A549 (cell line): ENCODE measurements around the gene ARHGAP32. TPM values are rescaled to one million over a fixed set of nuclear protein-coding genes. Genes with fewer than 3 reads are reported as not detected.

Experiments
- ATAC-seq, 2 experiments: fragments of 200-7000 bp in 1 of 2; fragments of >200 bp in 1 of 2; cut with Nextera tagmentation in 1 of 2; cut with Tn5 transposase in 1 of 2; 3 replicates each; pipeline versions ENCODE4 v1.8.0 to v1.9.1; 2018 to 2020; ENCODE audit warnings: mild to moderate bottlenecking in 1 of 2, moderate library complexity in 1 of 2
- CTCF ChIA-PET: fragments of 300-600 bp; sonication (Branson Sonifier 250); formaldehyde crosslinking; extraction: SDS; loops from one replicate; lab custom pipeline; 2021; ENCODE audit warnings: antibody characterized with exemption, inconsistent platforms; lab: Yijun Ruan, JAX
- POLR2A ChIA-PET: fragments of 350-600 bp; formaldehyde crosslinking; extraction: SDS; loops from one replicate; lab custom pipeline; 2021; ENCODE audit warnings: antibody characterized with exemption, inconsistent platforms; lab: Yijun Ruan, JAX
- DNase-seq, 2 experiments: peaks; one replicate each; pipeline versions ENCODE4 v3.0.0 to v3.0.0-alpha.2; 2011 to 2016; ENCODE audit warnings: low read depth in 1 of 2, low spot score in 1 of 2
- FAIRE-seq: peaks from 2 replicates; lab custom pipeline; 2011; peaks lifted over from hg19 to GRCh38; lab: Jason Lieb, UNC
- H3K27ac ChIP-seq, 2 experiments: fragments of >200 bp; sonication (Bioruptor Twin); formaldehyde crosslinking; 3 replicates each; pipeline ENCODE4 v1.5.1; 2016 to 2017
- H3K4me1 ChIP-seq: fragments of >200 bp; sonication (Bioruptor Twin); formaldehyde crosslinking; 3 replicates; pipeline ENCODE4 v1.6.1; 2016
- H3K4me2 ChIP-seq: fragments of >200 bp; sonication (Bioruptor Twin); formaldehyde crosslinking; 3 replicates; pipeline ENCODE4 v1.6.1; 2016
- H3K4me3 ChIP-seq: fragments of >200 bp; sonication (Bioruptor Twin); formaldehyde crosslinking; 3 replicates; pipeline ENCODE4 v1.5.1; 2016
- H3K9me3 ChIP-seq: fragments of >200 bp; sonication (Bioruptor Twin); formaldehyde crosslinking; 3 replicates; pipeline ENCODE4 v1.6.1; 2016
- BHLHE40 ChIP-seq: IDR thresholded peaks from 2 replicates; pipeline ENCODE4 v1.6.1; 2012; ENCODE audit warnings: low read depth, low read length, inconsistent platforms
- CBX2 ChIP-seq: fragments of 200-600 bp; sonication (generic); IDR thresholded peaks from 2 replicates; pipeline ENCODE4 v1.6.1; 2016; ENCODE audit warnings: low read depth, mild to moderate bottlenecking, borderline replicate concordance
- CHD2 ChIP-seq: fragments of 150-350 bp; IDR thresholded peaks from 2 replicates; pipeline ENCODE4 v1.6.1; 2014; ENCODE audit warnings: low read length; ENCODE audit not compliant: partially characterized antibody
- EHMT2 ChIP-seq: fragments of 200-600 bp; sonication (generic); IDR thresholded peaks from 2 replicates; pipeline ENCODE4 v1.6.1; 2016; ENCODE audit warnings: antibody characterized with exemption, low read depth, mild to moderate bottlenecking, moderate library complexity
- FOSL2 ChIP-seq, 2 experiments: fragments of 450-650 bp in 1 of 2; fragments of >200 bp in 1 of 2; sonication (Bioruptor Twin) in 1 of 2; formaldehyde crosslinking; IDR thresholded peaks; 2 replicates each; pipeline versions ENCODE4 v1.5.0 to v1.6.1; 2016 to 2020; ENCODE audit warnings: mild to moderate bottlenecking in 1 of 2, moderate library complexity in 1 of 2
- FOXS1 ChIP-seq: fragments of 250-450 bp; sonication (Bioruptor Pico); IDR thresholded peaks from 2 replicates; pipeline ENCODE4 v1.5.0; 2020; ENCODE audit warnings: mild to moderate bottlenecking, moderate library complexity
- GATA3 ChIP-seq: IDR thresholded peaks from 2 replicates; pipeline ENCODE4 v1.6.1; 2012; ENCODE audit warnings: borderline replicate concordance
- HDAC2 ChIP-seq: fragments of 200-600 bp; sonication (generic); IDR thresholded peaks from 2 replicates; pipeline ENCODE4 v1.6.1; 2016
- HES2 ChIP-seq: fragments of >200 bp; sonication (Bioruptor Twin); formaldehyde crosslinking; IDR thresholded peaks from 2 replicates; pipeline ENCODE4 v1.6.1; 2016
- HEYL ChIP-seq: fragments of 250-450 bp; sonication (Bioruptor Pico); IDR thresholded peaks from 2 replicates; pipeline ENCODE4 v1.8.0; 2021; ENCODE audit warnings: mild to moderate bottlenecking, moderate library complexity
- HOXA7 ChIP-seq: fragments of 250-450 bp; sonication (Bioruptor Pico); IDR thresholded peaks from 2 replicates; pipeline ENCODE4 v1.5.0; 2020; ENCODE audit warnings: mild to moderate bottlenecking, moderate library complexity
- JUN ChIP-seq, 2 experiments: fragments of >200 bp; sonication (Bioruptor Twin); formaldehyde crosslinking; IDR thresholded peaks; 2 replicates in 1 of 2; 3 replicates in 1 of 2; pipeline ENCODE4 v1.6.1; 2016 to 2017
- KDM5A ChIP-seq: fragments of 200-600 bp; sonication (generic); IDR thresholded peaks from 2 replicates; pipeline ENCODE4 v1.6.1; 2016; ENCODE audit warnings: antibody characterized with exemption, mild to moderate bottlenecking
- MYC ChIP-seq: IDR thresholded peaks from 2 replicates; pipeline ENCODE4 v1.6.1; 2012; ENCODE audit warnings: mild to moderate bottlenecking, inconsistent platforms, low read length, improper control_type of control experiment, borderline replicate concordance
- NFE2L2 ChIP-seq: fragments of 150-350 bp; conservative IDR thresholded peaks from 2 replicates; pipeline ENCODE4 v1.6.1; 2014; ENCODE audit warnings: low read length
- POLR2AphosphoS2 ChIP-seq: conservative IDR thresholded peaks from 2 replicates; pipeline ENCODE4 v1.6.1; 2012; ENCODE audit warnings: low read length, improper control_type of control experiment, inconsistent platforms
- RARB ChIP-seq: fragments of 250-450 bp; sonication (Bioruptor Pico); IDR thresholded peaks from 2 replicates; pipeline ENCODE4 v1.8.0; 2021; ENCODE audit warnings: mild to moderate bottlenecking, moderate library complexity
- SREBF2 ChIP-seq: fragments of 450-650 bp; IDR thresholded peaks from 2 replicates; pipeline ENCODE4 v1.6.1; 2014; ENCODE audit warnings: mild to moderate bottlenecking, moderate library complexity
- WGBS: methylation state at CpG from one replicate; pipeline ENCODE4 v1.1.6; 2017; ENCODE audit errors: missing lambda C conversion rate; 5-methylcytosine and 5-hydroxymethylcytosine counted together
- polyA plus RNA-seq, 4 experiments: library from polyadenylated mRNA; depleted of rRNA in 3 of 4; stranded (reverse); fragments of >200 nt; fragmentation: RNase III in 1 of 4; extraction: RNeasy Plus Mini Kit Qiagen cat#74134 plus additional on column Dnase treatment in 1 of 4; gene quantifications; 2 replicates in 3 of 4; 3 replicates in 1 of 4; pipeline ENCODE4 v1.2.3, GENCODE V29; 2011 to 2017
- TF ChIP-seq, protein P1 (sequence below): fragments of 200-600 bp; sonication (generic); IDR thresholded peaks from 2 replicates; pipeline ENCODE4 v1.6.1; 2016; ENCODE audit warnings: antibody characterized with exemption, mild to moderate bottlenecking, moderate library complexity
- TF ChIP-seq, protein P2 (sequence below): fragments of >200 bp; sonication (Bioruptor Twin); formaldehyde crosslinking; IDR thresholded peaks from 3 replicates; pipeline ENCODE4 v1.5.1; 2016
- TF ChIP-seq, protein P3 (sequence below): IDR thresholded peaks from 2 replicates; pipeline ENCODE4 v1.6.1; 2012; ENCODE audit warnings: low read depth, borderline replicate concordance

The ARHGAP32 gene
- polyA plus RNA-seq, 2 of the 4 experiments (the other 2 are of a cell fraction) = 4.4 to 9.0 TPM

- H3K27ac ChIP-seq = no peak overlapping the region
- POLR2A ChIA-PET = no interaction called here
Measured at GRCh38 chr11:129225190-129225589, 33.1 kb upstream of the ARHGAP32 start.

GRCh38 chr11:129224538-129224937, 32.4 kb upstream of the ARHGAP32 start:
- CTCF ChIA-PET = no interaction called here
- H3K27ac ChIP-seq = no peak overlapping the region
- DNase-seq = no peak
- ATAC-seq = no peak
- H3K4me2 ChIP-seq = no peak overlapping the region
- FAIRE-seq = no peak
- WGBS = 68% methylated on average over 3 of the region's 3 CpGs
- POLR2A ChIA-PET = interaction anchor here (0.6 kb wide), 1 partner anchor 34 kb away, joined by 5 read pairs; no protein-coding TSS in a partner anchor
- peaks cover 3% of the 10 kb centered on the region; the same call in 2 of the 3 replicates for H3K9me3 ChIP-seq
- peaks cover 6% of the 10 kb centered on the region; the same call in 2 of the 3 replicates for H3K4me1 ChIP-seq
- H3K4me3 ChIP-seq = no peak overlapping the region
- no peak for TF ChIP-seq HDAC2
- TF ChIP-seq HES2 = no peak
- TF ChIP-seq CHD2 = no peak
- no peak for TF ChIP-seq EHMT2
- TF ChIP-seq SREBF2 = no peak
- no peak for TF ChIP-seq RARB (CRISPR knock-in tag)
- TF ChIP-seq, all 56 proteins: peak for 0

More at GRCh38 chr11:129225190-129225589, 33.1 kb upstream of the ARHGAP32 start:
- no peak for ATAC-seq
- H3K9me3 ChIP-seq = peaks cover 3% of the 10 kb centered on the region; the same call in 2 of the 3 replicates
- CTCF ChIA-PET = no interaction called here
- peaks cover 6% of the 10 kb centered on the region; the same call in 2 of the 3 replicates for H3K4me1 ChIP-seq
- no peak for FAIRE-seq
- no peak overlapping the region for H3K4me2 ChIP-seq
- H3K4me3 ChIP-seq = no peak overlapping the region
- 82% methylated on average over 1 of the region's 1 CpG for WGBS
- TF ChIP-seq HEYL (CRISPR knock-in tag) = no peak
- TF ChIP-seq CBX2 = no peak
- TF ChIP-seq KDM5A = no peak
- TF ChIP-seq, protein P1, sequence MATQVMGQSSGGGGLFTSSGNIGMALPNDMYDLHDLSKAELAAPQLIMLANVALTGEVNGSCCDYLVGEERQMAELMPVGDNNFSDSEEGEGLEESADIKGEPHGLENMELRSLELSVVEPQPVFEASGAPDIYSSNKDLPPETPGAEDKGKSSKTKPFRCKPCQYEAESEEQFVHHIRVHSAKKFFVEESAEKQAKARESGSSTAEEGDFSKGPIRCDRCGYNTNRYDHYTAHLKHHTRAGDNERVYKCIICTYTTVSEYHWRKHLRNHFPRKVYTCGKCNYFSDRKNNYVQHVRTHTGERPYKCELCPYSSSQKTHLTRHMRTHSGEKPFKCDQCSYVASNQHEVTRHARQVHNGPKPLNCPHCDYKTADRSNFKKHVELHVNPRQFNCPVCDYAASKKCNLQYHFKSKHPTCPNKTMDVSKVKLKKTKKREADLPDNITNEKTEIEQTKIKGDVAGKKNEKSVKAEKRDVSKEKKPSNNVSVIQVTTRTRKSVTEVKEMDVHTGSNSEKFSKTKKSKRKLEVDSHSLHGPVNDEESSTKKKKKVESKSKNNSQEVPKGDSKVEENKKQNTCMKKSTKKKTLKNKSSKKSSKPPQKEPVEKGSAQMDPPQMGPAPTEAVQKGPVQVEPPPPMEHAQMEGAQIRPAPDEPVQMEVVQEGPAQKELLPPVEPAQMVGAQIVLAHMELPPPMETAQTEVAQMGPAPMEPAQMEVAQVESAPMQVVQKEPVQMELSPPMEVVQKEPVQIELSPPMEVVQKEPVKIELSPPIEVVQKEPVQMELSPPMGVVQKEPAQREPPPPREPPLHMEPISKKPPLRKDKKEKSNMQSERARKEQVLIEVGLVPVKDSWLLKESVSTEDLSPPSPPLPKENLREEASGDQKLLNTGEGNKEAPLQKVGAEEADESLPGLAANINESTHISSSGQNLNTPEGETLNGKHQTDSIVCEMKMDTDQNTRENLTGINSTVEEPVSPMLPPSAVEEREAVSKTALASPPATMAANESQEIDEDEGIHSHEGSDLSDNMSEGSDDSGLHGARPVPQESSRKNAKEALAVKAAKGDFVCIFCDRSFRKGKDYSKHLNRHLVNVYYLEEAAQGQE = no peak
- no peak for TF ChIP-seq FOSL2 (IDR thresholded peaks at IDR 0.05)
- no peak for TF ChIP-seq FOSL2 (CRISPR knock-in tag; IDR thresholded peaks at IDR 0.05)
- TF ChIP-seq BHLHE40 = no peak
- TF ChIP-seq SREBF2 = no peak
- TF ChIP-seq, protein P2, sequence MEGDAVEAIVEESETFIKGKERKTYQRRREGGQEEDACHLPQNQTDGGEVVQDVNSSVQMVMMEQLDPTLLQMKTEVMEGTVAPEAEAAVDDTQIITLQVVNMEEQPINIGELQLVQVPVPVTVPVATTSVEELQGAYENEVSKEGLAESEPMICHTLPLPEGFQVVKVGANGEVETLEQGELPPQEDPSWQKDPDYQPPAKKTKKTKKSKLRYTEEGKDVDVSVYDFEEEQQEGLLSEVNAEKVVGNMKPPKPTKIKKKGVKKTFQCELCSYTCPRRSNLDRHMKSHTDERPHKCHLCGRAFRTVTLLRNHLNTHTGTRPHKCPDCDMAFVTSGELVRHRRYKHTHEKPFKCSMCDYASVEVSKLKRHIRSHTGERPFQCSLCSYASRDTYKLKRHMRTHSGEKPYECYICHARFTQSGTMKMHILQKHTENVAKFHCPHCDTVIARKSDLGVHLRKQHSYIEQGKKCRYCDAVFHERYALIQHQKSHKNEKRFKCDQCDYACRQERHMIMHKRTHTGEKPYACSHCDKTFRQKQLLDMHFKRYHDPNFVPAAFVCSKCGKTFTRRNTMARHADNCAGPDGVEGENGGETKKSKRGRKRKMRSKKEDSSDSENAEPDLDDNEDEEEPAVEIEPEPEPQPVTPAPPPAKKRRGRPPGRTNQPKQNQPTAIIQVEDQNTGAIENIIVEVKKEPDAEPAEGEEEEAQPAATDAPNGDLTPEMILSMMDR = no peak
- TF ChIP-seq POLR2AphosphoS2 = no peak
- TF ChIP-seq GATA3 = no peak
- no peak for TF ChIP-seq NFE2L2
- TF ChIP-seq FOXS1 (CRISPR knock-in tag) = no peak
- no peak for TF ChIP-seq CHD2
- TF ChIP-seq JUN (IDR thresholded peaks at IDR 0.05) = no peak
- no peak for TF ChIP-seq MYC
- TF ChIP-seq, protein P3, sequence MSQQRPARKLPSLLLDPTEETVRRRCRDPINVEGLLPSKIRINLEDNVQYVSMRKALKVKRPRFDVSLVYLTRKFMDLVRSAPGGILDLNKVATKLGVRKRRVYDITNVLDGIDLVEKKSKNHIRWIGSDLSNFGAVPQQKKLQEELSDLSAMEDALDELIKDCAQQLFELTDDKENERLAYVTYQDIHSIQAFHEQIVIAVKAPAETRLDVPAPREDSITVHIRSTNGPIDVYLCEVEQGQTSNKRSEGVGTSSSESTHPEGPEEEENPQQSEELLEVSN = no peak
- TF ChIP-seq HOXA7 = no peak
- no peak for DNase-seq
